Spleen (tissue), 7 donors: ENCODE measurements around the gene G6PD.

Source experiments
- CTCF ChIP-seq, 11 experiments: fragments of 200-600 bp in 7 of 11; fragments of 450-650 bp in 4 of 11; sonication (generic) in 4 of 11; IDR thresholded peaks in 8 of 11; conservative IDR thresholded peaks in 3 of 11; 1 replicate in 7 of 11; 2 replicates in 4 of 11; pipeline versions ENCODE4 v1.4.0 to v1.8.0; 2016 to 2021; ENCODE audit warnings: antibody characterized with exemption in 11 of 11, inconsistent platforms in 4 of 11, mild to moderate bottlenecking in 1 of 11
- POLR2AphosphoS5 ChIP-seq, 3 donors: sonication (generic); formaldehyde crosslinking; IDR thresholded peaks; one replicate each; pipeline ENCODE4 v1.5.1; 2017; ENCODE audit warnings: antibody characterized with exemption in 3 of 3
- donor health status: DM: no; HTN: no; CAD: no; lungs with moderate emphysema.
- donor health status: DM: no; HTN: no; CAD: no.
- donor health status: DM: no; HTN: no; CAD: no.

GRCh38 chrX:154481911-154482601 is 64.6 kb downstream of the G6PD start:
- TF ChIP-seq POLR2AphosphoS5 (IDR thresholded peaks at IDR 0.05), result no peak
- TF ChIP-seq CTCF (IDR thresholded peaks at IDR 0.05 in 8 of 11, conservative IDR thresholded peaks at IDR 0.05 in 3 of 11), result no peak
